ENCODE measurements around the gene GPR22. TPM values are rescaled to one million over a fixed set of nuclear protein-coding genes. Genes with fewer than 3 reads are reported as not detected.

Gene GPR22
- total RNA-seq, 1 donor from 2014 or later: not detected

GRCh38 chr7:107441581-107442422 is 28.1 kb upstream of the GPR22 start:
- H3K4me3 ChIP-seq (ENCODE audit: low read depth, low read length): no peak overlapping the region
- TF ChIP-seq CTCF (conservative IDR thresholded peaks at IDR 0.05; ENCODE audit: low read depth, low read length): no peak
- DNase-seq (ENCODE audit: low read depth): no peak

GRCh38 chr7:107442678-107443077 is 27.2 kb upstream of the GPR22 start:
- DNase-seq (ENCODE audit: low read depth): no peak
- TF ChIP-seq CTCF (conservative IDR thresholded peaks at IDR 0.05; ENCODE audit: low read depth, low read length): no peak
- H3K4me3 ChIP-seq (ENCODE audit: low read depth, low read length): no peak overlapping the region

GRCh38 chr7:107446531-107446930 is 23.3 kb upstream of the GPR22 start:
- H3K4me3 ChIP-seq (ENCODE audit: low read depth, low read length): no peak overlapping the region
- no peak for TF ChIP-seq CTCF (conservative IDR thresholded peaks at IDR 0.05; ENCODE audit: low read depth, low read length)
- DNase-seq (ENCODE audit: low read depth): no peak

- no peak for DNase-seq (ENCODE audit: low read depth)
- no peak for TF ChIP-seq CTCF (conservative IDR thresholded peaks at IDR 0.05; ENCODE audit: low read depth, low read length)
- no peak overlapping the region for H3K4me3 ChIP-seq (ENCODE audit: low read depth, low read length)
Observed at GRCh38 chr7:107446988-107447387, 22.9 kb upstream of the GPR22 start.

GRCh38 chr7:107450970-107451369 is 18.9 kb upstream of the GPR22 start:
- H3K4me3 ChIP-seq (ENCODE audit: low read depth, low read length): no peak overlapping the region
- no peak for DNase-seq (ENCODE audit: low read depth)
- TF ChIP-seq CTCF (conservative IDR thresholded peaks at IDR 0.05; ENCODE audit: low read depth, low read length): no peak

GRCh38 chr7:107453388-107453787 is 16.5 kb upstream of the GPR22 start:
- H3K4me3 ChIP-seq (ENCODE audit: low read depth, low read length): no peak overlapping the region
- no peak for DNase-seq (ENCODE audit: low read depth)
- TF ChIP-seq CTCF (conservative IDR thresholded peaks at IDR 0.05; ENCODE audit: low read depth, low read length): no peak

All from epithelial cell of proximal tubule (primary cell).